DMS114 treated with DMSO at 0.1 percent for 48 hours (cell line): ENCODE results near the gene GREM2.

Experiments used
- DNase-seq: peaks from one replicate; lab custom pipeline; 2025; ENCODE audit not compliant: unreplicated experiment; lab: John Stamatoyannopoulos, UW

GREM2 gene

DNA sequence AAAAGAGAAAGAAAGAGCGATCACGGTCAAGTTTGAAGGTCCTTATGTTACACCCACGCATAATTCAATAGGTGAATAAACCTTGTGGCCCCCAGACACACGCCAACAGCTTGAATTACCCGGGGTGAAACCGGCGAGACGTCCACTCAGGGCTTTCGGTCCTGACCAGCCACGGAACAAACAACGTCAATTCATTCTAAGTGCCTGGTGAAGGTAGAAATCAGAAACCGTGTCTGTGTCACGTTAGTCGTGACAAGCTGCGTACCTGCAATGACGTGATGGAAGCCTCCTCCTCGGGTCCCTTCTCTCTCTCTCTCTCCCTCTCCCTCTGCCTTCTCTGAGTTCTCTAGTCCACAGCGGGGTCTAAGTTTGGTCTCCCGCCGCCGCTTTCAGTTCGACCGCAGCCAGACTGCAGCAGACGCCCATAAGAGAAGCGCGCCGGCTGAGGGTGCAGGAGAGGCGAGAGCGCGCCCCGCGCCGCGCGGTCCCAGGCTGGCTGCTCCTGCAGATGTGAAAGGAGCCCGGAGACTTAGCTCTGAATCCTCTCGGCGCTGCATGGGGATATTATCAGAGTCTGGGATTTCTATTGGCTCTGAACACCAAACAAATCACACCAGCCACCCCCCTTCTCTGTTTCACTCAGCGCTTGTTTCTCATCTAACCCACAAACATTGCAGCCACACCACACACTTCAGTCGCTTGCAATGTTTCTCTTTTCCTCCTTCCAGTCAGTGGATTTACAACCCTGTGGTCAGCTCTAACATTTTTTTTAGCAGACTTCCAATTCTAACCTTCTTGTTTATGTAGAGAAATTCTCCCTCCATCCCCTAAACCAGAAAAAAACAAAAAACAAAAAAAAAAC lies at the start of gene GREM2:
TSS of gene GREM2 (minus strand) at position 537 of the 862 bp plus-strand sequence. CDS start 118,680 bp downstream, outside the sequence.
- DNase-seq: peak; percentile 54

DNA sequence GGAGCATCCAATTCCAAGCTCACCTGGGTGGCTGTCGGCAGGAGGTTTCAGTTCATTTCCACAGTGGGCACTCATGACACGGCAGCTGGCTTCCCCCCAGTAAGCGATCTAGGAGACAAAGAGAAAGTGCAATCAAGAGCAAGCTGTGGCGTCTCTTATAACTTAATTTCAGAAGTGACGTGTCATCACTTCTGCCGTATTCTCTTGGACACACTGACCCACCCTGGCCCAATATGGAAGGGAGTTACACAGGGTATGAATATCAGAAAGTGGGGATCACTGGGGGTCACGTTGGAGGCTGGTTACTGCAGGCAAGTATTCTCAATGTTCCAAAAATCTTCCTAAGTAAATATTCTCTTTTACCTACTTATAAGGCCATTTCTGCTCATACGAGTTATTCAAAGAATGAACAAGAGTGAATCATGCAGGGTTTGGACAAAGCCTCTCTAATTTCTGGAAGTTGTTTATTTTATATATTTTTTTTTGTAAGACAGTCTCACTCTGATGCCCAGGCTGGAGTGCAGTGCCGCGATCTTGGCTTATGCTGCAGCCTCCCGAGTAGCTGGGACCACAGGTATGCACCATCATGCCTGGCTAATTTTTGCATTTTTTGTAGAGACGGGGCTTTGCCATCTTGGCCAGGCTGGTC lies 46.5 kb upstream of the GREM2 start:
- no peak for DNase-seq

DNA sequence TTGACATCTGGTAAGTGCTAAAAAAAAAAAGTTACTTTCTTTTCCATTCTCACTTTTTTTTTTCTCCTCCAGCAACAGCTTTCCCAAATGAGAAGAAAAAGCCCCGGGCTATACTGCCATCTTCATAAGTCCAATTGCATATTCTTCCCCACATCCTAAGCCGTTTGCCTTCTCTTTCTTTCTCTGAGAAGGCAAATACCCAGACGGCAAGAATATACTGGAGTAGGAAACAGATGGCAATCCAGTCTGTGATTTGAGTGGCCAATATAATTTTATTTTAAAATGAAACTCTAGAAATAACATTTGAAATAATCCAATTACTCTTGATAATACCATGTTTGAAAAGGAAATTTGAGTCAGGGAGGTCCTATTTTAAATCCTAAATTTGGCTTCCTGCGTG lies 44.6 kb upstream of the GREM2 start:
- DNase-seq: no peak

DNA sequence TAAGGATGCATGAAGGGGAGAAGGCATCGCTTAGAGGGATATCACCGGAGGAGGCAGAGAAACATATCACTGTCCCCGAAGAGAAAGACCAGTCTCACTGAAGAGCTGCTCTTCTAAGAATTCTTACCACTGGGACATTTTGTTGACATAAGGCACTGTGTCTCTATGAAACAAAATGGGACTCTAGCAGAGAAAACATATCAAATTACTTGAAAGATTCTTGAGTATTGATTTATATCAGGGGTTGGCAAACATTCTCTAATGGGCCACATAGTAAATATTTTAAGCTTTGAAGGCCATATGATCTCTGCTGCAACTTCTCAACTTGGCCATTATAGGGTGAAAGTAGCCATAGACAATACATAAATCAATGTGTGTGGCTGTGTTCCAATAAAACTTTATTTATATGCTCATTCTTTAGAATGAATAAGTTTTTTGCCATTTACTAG lies 41.0 kb upstream of the GREM2 start:
- DNase-seq: no peak

DNA sequence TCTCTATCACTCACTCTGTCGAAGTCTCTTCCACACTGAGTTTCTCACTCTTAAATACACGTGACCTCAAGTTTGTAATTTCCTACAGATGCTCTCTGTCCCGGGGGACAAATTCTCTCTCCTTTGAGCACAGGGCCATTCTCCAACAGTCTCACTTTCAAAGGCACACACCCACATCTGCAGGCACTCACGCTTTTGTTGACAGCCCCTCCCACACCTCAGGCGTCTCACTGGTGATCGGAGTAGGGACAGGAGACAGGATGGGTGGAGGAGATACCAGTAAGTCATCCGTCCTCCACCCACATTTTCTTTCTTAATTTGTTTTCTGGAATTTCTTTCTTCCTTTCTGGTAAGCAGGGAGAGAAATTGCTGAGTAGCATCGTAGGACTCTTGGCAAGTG lies 40.6 kb upstream of the GREM2 start:
- no peak for DNase-seq

DNA sequence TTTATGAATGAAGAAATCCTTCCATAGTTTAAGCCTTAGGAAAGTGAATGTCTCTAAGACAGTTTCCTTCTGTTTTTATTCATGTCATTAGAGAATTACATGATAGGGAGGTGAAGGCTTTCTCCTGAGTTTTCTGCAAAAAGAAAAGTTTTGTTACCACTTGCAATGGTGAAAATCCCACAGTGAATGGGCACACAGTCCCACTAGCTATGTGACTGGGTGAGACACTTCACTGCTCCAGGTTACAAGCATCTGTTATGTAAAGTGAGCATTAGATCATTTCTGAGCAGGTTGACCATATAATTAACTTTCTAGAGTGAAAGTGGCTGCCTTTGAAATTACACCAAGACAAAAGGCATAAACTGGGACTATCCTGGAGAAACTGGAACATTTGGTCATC lies 38.9 kb upstream of the GREM2 start:
- no peak for DNase-seq

DNA sequence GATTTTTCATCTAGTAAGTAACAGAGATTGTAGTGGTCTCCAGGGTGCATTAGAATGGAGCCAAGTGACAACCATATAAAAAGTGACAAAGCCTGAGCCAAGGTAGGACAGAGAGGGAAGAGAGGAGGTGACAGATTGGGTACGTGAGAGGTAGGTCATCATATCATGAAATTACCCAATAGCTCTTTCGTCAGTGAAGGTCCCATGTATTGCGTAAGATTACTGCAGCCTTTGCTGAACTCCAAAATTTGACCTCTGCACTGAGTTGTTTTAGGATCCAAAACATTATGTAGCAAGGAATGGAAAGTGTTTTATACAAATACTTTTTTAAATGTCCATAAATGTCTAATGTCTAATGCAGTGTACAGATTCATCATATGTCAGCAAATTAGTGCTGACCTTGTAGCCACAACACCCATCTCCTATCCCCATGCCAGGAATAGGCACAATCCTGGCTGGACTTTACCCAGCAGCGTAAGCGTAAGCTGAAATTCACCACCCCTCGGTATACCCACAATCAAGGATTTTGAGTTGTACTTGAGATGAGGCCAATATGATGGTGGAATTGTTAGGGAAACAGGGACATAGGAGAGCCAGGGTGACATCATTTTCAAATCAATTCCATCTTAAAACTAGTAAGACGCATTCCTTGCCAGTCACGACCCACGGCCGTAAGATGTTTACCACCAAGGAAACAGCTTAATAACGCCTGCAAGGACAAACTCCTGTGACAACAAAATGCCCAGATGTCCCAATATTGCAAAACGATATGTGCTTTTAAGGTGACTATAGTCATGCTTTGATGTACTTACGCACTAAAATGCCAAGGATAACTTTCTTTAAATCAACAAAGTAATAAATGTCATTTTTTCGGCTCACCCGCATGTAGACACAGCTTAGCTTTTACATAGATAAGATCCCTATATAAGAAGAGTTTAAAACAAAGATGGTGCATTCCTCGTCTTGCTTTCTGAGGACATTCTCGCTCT lies 38.1 kb upstream of the GREM2 start:
- no peak for DNase-seq

DNA sequence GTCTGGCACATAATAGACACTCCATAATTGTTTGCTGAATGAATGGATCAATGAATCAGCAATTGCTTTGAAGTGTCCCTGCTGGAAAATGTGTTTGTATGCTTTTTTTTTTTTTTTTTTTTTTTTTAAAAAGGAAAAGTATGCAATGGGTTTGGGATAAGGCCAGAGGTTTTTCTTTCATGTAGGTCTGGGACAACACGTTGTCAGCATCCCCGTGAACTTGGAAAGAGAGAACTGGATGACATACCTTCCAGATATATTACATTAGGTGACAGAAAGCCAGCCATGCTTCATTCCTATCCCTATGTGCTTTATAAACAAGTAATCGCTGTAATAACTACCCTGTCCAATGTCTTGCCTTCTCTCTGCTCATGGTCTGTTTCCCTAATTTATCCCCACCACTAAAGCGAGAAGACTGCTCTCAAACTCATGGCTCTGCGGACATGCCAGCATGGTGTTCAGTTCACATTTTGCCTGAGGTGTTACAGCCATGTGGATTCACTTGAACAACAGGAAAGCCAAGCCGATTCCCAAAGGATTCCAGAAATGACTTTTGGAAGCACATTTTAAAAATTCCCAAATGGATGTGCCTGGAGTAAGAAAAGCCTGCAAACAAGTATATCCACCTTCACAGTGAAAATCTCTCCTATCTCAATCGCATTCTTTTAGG lies 34.8 kb upstream of the GREM2 start:
- DNase-seq: no peak

DNA sequence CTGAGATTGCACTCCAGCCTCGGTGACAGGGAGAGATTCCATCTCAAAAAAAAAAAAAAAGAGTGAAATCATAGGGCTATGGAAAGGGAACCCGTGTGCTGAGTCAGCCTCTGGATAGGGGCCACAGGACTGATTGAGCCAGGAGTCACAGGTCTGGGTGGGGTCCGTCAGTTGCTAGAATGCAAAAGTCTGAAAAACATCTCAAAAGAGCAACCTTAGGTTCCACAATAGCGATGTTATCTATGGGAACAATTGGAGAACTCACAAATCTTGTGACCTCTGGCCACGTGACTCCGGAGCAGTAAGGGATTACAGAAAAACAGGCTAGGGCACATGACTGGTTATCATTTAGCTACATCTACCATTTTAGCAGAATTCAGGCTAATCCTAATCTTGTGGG lies 32.8 kb upstream of the GREM2 start:
- no peak for DNase-seq

DNA sequence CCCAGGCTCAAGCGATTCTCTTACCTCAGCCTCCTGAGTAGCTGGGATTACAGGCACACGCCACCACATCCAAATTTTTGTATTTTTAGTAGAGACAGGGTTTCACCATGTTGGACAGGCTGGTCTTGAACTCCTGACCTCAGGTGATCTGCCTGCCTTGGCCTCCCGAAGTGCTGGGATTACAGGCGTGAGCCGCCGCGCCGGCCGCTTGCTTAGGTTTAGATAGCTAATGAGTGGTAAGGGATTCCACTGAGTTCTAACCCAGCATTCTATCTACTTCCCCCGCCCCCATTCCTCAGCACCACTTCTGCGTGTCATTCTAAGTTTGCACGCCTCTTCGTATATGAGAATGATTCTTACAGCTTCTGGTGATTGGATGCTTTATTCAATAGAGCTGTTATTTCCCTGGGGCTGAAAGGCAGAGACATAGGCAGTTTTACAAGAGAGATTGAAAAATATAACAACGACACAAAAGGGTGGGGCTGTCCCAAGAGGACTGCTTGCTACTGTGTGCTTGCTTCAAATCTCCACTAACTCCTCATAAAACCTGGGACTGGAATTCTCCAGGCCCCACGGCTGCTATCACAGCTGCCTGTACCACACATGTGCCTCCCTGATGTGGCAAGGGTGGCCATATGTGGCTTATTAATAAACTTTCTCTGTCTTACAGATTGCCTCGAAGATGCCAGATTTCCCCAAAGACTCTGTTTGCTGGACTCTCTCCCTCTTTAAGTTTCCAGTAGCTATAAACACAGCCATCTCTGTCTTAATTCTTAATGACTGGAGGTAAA lies 23.7 kb upstream of the GREM2 start:
- no peak for DNase-seq

DNA sequence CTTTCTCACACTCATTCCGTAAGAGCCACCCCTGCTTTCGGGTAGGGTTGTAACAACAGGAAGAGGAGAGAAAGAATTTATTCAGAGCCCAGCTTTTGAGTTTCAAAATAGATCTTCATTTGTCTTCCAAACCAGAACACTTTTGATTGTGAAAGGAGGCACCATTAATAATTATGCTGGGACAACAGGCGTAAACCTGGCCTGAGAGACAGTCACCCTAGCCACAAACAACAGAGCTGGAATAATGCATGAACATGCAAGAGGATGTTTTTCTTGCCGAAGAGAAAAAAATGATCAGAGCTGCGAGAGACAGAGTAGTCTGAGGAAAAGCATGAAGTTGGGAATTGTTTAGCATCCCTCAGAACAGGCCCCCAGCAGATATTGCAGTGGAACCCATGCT lies 18.5 kb upstream of the GREM2 start:
- no peak for DNase-seq

DNA sequence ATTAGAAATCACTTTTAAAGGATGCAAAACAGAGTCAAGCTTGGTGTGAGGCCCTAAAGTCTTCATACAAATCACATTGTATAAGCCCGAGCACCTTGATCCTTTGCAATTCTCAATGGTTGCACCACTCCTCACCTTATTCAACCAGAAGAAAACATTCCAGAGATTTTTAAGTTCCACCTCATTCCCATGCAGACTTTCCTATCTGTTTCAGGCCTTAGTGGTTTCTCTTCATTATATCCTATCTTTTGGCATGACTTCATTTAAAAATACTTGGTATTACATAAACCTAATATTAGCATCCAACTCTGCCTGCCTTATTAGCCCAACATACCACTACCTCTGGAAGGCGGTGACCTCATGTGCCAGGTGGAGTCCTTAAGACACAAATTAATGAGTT lies 9.3 kb upstream of the GREM2 start:
- DNase-seq: no peak

DNA sequence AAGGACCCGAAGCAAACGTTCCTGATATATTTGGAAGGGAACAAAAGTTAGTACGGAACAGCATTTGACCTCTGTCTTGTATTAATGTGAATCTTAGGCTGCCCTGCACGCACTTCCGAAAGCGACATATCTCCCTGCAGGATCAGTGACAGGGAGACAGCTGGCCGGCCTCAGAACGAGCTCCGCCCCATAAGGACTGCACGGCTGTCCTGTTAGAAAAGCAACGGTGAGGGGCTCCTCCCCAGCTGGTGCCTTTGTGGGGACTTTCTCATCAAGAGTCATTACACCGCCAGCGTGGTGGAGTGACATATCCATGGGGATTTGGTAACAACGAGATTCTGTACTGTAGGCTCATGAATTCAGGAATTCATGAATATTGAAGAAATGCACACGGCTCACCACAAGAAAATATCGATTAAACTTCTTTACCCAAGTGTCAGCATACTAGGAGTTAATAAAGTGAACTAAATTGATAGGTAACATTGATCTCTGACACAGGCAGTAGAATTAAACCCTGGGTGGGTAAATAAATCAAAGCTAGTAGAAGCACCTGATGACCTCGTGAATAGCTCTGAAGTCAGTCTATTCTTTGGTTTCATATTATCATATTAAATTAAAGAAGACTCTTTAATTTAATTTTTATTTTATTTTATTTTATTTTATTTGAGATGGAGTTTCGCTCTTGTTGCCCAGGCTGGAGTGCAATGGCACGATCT lies 8.1 kb upstream of the GREM2 start:
- DNase-seq: no peak

DNA sequence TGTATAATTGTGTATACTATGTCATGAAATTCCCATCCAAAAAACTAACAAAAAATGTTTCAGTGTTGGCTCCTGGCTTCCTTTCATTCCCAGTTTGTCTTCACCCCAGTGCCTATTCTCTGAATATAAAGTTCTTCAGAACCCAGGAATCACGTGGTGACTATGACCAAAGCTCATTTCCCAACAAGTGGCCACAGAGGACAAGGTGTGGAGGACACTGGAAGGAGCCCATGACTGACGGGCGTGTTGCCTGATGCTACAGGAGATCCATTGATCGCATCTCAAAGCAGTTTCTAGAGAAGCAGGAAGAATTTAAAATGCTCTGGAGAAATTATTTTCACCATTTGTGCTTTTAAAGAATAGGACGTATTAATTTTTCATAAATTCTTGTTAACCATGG lies 7.4 kb upstream of the GREM2 start:
- no peak for DNase-seq

DNA sequence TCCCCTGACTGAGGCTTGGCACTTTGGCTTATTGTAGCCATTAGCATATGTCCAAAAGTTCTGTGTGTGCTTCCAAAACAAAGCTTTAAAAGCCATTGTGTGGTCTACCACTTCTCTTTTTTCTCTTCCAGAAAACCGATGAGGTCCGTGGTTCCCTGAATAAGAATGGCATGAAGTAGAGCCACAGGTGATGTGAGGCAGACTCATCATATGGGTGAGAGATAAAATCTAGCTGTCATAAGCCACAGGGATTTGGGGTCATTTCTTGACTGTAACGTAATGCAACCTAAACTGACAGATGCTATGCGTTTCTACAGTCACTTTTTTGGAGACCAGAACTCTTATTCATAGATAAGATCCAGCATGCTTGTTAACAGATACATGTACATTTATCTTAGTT lies 7.0 kb upstream of the GREM2 start:
- no peak for DNase-seq

DNA sequence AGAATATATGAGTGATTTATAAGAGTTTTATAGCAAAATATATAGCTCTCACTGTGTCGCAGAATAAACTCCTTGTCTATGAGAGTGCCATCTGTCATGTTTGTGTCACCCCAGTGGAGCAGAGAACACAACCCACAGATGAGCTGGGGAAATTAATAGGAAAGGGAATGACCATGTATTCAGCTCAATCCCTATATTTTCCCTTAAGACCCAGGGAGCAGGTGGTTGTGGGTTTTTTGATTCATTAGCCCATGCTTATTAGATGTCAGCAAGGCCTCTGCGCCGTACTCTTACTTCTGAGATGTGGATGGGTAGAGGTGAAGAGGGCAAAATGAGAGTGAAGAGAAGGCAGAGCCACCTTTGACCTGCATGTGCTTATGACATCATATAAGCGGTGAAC lies 4.1 kb upstream of the GREM2 start:
- no peak for DNase-seq

DNA sequence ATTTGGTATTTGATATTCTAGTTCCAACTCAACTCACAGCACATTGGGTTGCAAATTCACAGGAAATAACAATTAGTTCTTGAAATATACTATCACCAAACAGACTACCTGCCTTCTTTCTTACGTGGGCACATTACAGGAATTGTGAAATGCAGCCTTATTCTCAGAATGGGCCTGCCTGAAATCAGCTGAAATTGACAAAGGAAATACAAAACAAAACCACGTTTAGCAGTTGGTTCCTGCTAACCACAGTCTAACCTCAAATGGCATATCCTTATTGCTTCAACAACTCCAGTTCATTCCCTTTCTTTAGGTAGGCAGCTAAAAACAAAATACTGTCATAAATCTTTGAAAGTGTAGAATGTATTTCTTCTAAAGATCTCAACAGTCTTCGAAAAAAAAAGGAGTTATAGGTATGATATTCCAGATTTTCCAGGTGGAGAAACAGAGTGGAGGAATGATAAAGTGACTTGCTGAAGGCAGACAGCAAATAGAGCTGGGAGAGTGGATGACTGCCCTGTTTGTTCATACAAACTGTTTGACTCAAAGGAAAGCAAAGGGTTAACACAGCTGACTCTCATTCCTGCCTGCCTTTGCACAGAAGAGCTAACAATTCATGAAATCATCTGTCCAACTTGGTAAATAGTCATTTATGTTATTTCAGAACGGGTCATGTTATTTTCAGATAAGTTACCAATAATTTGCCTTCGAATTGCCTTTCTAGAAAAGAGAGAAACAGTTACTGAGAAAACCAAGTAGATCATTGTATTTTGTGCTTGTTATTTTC lies 1.6 kb upstream of the GREM2 start:
- DNase-seq: no peak

DNA sequence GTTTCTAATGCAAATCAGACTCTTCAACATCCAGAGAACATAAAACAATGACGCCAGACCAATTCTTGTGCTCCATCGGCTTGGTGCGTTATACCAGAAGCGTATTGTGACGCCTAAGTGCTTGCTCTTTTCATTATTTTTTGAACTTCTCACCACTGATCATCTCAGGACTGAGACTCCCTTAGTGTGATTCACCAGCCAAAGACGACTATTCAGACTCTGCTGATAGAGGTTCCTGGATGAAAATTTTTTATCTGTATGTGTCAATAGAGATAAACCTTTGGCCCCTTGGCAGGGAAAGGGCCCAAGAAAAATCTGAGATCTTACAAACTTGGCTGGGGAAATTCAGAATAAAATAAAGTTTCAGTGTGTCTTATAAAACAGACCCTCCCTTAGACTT lies 856 bp upstream of the GREM2 start:
- no peak for DNase-seq

DNA sequence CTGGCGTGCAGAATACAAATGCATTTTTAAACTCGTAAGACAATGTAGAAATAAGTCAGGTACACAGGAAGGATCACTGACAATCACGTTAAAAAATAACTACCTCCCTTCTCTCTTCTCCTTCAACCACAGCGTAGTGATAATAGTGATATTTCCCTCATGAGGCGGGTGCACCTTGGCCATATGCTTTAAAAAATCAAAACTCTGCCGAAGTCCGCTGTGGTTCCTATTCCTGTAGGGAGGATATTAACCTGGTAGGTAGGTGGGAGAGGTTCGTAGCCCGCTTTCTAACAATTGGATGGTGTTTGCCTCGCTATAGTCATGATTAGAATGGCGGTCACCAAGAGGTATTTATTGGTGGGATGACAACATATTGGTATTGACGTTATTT lies 732 bp downstream of the GREM2 start:
- DNase-seq: no peak
